22Rv1 (cell line): ENCODE data around the gene CACNG5.

Source experiments
- H3K27ac ChIP-seq: fragments of 450-650 bp; 2 replicates; pipeline ENCODE4 v1.5.1; 2017
- CTCF ChIP-seq: fragments of 450-650 bp; IDR thresholded peaks from 2 replicates; pipeline ENCODE4 v1.5.1; 2017; ENCODE audit warnings: mild to moderate bottlenecking
- ZFX ChIP-seq: fragments of 450-650 bp; IDR thresholded peaks from 2 replicates; pipeline ENCODE4 v1.6.1; 2017; ENCODE audit warnings: antibody characterized with exemption, borderline replicate concordance

The CACNG5 gene

DNA sequence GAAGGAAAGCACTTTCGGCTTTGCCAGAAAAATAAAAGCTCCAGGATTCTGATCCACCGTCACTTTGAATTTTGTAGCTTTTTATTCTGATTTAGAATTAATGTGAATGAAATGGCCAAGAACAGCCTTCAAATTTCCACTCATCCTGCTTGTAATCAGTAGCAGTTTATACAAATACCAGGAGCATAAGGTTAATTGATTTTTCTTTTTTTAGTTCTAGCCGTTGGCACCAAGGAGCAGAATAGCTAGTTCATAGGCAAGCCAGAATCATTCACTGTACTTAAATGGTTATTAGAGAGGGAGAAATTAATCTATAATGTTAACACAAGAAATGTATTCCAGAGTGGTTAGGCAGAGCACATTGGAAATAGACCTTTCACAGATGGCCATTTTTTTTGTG, 41.1 kb upstream of the CACNG5 start:
- no peak overlapping the region for H3K27ac ChIP-seq
- TF ChIP-seq ZFX: no peak
- TF ChIP-seq CTCF: no peak

DNA sequence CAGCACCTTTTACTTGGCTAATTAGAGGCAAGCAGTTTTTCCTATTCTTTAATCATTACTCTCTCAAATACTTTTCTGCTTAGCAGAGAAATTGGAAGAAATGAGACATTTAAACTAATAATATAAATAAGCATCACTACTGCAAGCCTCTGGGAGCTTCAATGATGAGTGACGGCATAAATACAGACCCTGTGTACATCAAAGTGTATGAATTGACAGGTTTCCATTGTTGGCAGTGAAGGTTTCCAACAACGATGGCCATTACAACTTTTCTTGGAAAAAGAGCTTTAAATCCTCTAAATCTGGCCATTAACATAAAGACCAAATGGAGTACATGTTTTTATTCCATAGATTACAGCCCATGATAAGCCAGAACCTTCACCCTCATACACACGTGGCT, 39.4 kb upstream of the CACNG5 start:
- no peak overlapping the region for H3K27ac ChIP-seq
- TF ChIP-seq ZFX: no peak
- TF ChIP-seq CTCF: no peak

DNA sequence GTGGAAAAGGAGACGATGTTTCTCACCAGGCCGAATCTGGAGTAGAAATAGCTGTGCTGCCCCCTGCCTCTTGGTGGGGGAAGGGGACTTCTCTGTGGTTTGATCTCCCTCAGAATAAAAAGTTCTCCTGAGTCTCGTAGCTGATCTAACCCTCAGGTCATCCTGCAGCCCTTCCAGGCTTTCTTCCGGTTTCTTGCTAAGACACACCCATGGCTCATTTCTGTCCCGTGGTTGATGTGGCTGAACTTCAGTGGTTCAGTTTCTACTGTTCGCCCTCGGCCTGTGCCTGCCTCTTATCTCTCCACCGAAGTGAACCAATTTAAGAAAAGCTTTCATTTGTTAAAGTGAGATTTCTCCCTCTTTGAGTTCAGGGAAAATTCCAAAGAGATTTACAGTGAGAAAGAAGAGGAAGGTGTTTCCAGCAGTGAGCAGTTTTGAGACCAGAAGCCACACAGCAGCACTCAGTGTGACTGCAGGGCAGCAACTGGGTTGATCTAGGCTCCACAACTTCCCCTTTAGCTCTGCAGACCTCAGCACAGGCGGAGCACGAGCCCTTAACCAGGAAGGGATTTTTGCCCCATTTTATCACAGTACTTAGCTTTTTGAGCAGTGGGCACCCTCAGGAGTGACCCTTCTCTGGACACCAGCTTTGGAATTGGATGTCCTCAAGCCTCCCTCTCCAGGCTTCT, 34.9 kb upstream of the CACNG5 start:
- H3K27ac ChIP-seq: no peak overlapping the region

GRCh38 chr17:66803474-66803951, 31.4 kb upstream of the CACNG5 start:
- no peak overlapping the region for H3K27ac ChIP-seq
- TF ChIP-seq ZFX (no peak), CTCF (no peak)

More for the DNA sequence above, 34.9 kb upstream of the CACNG5 start:
- TF ChIP-seq CTCF: no peak
- TF ChIP-seq ZFX: no peak

GRCh38 chr17:66805567-66805966, 29.4 kb upstream of the CACNG5 start:
- TF ChIP-seq CTCF (no peak), ZFX (no peak)
- no peak overlapping the region for H3K27ac ChIP-seq

DNA sequence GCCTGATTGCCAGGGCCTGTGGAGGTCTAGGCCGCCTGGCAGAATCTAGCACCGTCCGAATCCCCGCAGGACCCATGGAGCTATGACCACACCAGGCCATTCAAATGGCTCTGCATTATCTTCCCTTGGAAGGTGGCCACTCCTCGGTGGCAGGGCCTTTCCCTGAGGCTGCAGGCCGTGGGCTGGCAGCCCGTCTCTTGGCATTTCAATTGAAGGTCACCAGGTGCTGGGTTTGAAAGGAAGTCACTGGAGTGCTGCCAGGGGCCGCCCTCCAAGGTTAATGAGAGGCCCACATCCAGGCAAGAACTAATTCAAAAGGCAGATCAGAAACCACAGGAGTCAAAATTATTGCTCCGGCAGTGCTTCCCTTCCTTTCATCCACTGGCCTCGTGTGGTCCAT, 27.7 kb upstream of the CACNG5 start:
- H3K27ac ChIP-seq: no peak overlapping the region
- TF ChIP-seq CTCF: no peak
- no peak for TF ChIP-seq ZFX

DNA sequence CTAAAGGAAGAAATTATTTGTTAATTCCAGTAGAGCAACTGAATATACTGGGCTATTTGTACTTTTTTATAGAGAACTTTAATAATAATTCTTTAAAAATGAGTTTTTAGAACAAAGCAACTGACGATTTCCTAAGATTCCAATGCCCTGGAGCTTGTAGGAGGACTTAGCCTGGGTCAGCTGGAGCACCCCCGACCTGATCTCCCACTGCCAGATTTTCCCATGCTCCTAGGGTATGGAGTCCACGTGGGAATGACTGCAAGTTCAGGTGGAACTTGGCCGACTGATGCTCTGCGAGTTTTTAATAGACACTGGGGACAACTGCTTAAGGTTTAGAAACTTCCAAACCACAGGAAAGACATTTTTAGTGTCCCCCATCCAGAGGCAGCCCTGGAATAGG, 25.5 kb upstream of the CACNG5 start:
- H3K27ac ChIP-seq: no peak overlapping the region
- TF ChIP-seq ZFX (no peak), CTCF (no peak)
